ENCODE measurements around the gene GRIP2. TPM values are rescaled to one million over a fixed set of nuclear protein-coding genes. Genes with fewer than 3 reads are reported as not detected.

Gene GRIP2
- total RNA-seq, 1 donor from 2014 or later: not detected

DNA sequence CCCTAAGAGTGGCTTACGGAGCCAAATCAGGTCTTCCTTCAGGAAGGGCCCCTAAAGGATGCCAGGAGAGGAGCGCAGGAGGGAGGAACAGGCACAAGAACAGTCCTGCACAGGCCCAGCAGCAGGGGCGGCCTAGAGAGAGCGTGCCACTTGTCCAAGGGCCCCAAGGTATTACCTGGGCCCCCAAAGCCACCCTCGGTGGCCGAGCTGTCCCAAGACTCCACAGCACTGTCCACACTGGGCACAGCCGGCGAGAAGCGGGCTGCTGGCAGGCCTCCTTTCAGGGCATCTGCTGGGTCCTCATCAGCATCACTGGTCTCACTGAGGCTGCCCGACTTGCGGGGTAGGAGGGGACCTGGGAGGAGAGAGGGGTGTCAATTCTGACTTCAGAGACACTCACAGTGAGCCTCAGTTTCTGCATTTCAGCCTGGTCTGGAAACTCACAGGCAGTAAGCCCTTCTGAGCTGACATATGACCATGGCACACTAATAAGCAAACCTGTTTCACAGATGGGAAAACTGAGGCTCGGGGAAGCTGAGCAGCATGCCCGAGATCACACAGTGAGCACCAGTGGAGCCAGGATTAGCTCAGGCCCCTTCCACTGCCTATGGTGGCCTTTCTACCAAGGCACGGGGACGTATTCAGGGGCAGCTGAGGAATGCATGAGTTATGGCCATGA lies 33.4 kb downstream of the GRIP2 start:
- DNase-seq (ENCODE audit: low read depth, low spot score): no peak

DNA sequence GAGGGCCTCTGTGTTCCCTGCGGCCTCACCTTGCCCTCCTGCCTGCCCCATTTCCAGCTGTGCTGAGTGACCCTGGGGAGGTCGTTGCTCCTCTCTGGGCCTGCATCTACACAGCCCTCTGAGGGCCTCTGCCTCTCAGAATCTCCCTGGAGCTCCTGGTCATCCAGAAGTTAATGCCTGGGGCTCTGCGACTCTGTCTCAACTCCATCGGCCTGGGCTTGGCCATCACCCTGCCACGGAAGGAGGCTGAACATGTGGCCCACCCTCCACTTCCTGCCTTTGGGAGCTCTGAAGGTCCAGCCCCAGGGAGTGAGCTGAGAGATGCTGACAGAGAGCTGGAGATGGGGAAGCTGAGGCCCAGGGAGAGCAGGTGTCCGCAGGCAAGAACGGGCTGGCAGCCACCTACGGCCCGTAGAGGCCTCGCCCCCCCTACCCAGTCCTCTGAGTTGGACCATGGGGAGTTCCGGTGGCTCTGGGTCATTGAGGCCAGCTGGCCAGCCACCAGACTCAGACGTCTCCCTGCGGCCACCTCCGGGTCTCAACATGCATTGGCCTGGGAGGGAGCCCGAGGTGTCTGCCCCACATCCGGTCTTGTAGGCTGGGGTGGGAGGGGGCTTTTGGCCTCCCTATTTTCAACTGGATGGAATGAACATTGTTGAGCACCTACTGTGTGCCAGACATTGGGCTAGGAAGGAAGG lies 34.2 kb downstream of the GRIP2 start:
- no peak for DNase-seq (ENCODE audit: low read depth, low spot score)

DNA sequence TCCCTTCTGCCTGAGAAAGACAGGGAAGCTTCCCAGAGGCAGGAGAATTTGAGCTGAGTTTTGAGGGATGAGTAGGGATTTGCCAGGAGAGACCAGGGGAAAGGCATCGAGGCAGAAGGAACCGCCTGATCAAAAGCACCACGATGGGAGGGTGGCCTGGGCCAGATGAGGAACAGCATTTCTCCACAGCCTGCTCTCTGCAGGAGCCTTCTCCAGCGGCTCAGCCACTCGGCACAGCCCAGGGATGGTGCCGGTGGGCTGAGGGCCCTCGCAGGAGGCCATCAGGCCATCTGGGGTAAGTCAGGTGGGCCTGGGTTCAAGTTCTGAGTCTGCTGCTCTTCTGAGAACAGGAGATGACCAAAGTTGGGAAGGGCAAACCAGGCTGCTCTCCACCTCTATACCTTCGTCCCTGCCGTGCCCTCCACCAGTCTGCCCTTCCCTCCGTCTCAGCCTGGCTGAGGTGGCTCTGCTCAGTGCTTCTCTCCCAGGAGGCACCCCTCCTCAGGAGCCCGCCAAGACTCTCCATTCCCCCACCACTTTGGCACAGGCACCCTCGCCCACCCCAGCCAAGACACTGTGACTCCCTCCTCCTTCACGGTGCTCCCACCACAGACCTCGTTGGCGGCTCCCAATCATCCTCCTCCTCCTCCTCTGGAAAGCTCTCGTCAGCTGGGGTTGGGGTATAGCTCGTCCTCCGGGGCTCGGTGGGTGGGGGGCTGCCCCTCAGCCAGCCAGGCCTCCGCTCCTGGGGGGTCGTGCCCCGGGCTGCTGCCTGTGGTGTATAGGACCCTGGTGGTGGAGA lies 34.9 kb downstream of the GRIP2 start:
- DNase-seq (ENCODE audit: low read depth, low spot score): no peak

DNA sequence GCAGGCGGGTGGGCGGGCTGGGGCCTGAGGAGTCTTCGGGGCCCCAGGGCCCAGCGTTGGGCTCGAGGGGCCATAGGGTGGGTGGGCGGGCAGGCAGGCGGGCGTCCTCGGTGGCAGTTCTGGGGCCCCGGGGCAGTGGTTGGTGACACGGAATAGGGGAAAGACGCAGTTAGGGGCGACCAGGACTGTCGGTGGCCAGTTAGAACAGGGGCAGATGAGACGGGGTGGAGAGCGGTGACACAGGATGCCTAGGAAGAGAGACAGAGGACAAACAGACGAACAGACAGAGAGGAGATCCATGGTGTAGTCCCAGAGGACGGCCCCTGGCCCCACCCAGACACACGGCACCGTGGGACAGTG lies 36.5 kb downstream of the GRIP2 start:
- DNase-seq (ENCODE audit: low read depth, low spot score): no peak

DNA sequence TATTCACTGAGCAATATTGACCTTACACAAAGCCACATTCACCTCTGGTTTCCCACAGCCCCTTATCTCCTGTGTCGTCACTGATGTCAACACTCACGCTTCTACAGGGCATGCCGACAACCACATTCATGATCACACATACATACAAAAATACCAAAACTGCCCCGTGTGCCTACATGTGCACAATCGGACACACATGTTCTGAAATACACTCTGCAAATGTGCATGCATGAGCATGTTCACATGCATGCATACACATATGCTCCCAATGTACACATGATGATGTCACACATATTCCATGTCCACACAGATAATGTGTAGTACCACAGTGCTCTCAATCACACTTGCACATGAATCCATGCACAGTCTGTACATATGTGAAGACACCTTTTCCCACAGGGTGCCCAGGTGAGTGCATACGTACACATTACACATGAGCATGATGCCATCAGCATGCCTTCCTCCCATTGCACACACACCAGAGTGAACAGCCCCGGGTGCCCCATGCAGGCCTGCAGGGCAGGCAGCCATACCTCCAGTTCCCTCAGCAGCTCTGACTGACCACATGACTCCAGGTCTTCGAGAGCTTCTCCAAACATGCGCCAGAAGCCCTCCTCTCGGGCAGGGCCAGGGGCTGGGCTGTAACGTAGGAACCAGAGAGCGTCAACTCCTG lies 37.0 kb downstream of the GRIP2 start:
- no peak for DNase-seq (ENCODE audit: low read depth, low spot score)

DNA sequence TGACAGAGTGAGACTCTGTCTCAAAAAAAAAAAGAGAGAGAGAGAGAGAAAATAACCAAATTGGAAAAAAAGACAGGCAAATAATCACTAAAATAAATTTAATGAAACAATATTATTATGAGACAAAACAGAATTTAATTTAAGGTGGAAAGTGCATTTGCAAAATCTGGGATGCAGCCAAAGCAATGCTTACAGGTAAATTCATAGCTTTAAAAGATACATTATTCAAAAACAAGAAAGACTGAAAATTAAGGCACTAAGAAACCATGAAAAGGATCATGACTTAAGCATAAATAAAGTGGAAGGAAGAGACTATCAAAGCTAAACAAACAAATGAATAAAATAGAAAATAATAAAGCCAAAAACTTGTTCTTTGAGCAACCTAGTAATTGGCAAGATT lies 37.7 kb downstream of the GRIP2 start:
- no peak for DNase-seq (ENCODE audit: low read depth, low spot score)

DNA sequence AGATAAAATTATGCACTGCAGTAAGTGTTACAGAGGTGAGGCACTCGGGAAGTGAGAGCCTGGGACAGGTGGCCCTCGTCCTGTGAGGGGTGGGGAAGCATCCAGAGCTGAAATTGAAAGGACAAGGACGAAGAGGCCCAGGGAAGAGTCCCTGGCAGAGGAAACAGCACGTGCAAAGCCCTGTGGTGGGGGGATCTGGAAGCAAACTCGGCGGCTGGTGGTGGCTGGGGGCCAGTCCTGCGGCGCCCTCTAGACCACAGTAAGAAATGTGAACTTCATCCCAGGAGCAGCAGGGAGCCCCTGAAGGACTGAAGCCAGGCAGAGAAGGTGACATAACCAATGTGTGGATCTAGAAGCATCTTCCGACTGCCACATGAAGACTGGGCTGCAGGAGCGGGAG lies 42.8 kb downstream of the GRIP2 start:
- no peak for DNase-seq (ENCODE audit: low read depth, low spot score)

DNA sequence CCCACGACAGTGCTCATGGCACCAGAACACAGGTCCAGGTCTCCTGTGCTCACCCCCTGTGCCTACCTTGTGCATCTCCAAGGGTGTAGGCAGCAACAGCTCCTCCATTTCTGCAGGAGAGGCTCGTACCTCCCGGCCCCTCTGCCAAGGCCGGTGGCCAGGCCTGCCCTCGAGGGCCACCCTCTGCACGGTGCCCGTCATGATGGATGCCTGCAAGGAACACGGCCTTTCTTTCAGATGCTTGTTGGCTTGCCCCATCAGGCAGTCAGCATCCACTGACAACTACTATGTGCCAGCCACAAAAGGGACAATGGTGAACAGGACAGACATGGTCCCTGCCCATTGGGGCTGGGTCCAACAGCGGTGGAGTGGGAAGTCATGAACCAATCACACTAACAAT lies 43.8 kb downstream of the GRIP2 start:
- no peak for DNase-seq (ENCODE audit: low read depth, low spot score)

DNA sequence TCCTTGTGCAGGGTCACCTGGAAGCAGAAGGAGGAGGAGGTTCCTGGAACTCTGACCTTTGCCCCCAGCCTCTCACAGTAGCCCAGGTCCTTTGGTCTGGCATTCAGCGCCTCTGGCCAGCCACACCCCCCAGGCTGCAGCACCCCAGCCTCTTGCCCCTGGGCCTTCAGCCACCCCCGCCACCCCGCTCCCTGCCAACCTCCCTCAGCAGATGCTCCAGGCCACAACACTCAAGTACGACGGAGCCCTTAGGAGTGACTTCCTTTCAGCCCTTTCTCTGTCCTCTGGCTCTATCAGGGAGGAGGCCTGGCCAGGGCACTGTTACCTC lies 45.2 kb downstream of the GRIP2 start:
- no peak for DNase-seq (ENCODE audit: low read depth, low spot score)

DNA sequence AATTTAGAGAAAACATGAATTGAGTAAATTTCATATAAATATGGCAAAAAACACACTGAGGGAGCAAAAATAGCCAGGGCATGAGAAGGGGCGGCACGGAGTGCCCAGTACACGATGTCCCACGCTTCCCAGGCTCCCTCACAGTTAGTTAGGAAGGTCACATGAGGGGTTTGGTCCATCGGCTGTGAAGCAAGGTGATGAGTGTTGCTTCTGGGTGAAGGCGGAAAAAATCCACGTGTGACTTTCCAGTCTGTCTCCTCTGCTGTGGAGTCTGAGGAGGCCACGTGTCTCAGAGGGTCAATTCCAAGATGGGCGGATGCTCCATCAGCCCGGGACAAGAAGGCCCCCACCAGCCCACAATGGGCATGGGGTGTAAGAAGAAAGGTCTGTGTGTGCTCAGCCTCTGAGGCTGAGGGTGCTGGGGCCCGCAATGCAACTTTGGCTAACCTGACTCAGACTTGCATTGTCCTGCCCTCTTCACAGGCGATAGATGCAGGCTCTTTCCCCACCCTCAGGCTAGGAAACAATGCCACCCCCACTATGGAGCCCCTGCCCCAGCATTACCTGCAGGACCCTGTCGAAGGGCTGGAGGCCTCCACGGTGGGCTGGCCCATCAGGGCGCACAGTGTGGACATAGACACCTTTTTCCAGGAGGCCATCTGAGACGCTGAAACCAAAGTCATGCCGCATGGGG lies 45.7 kb downstream of the GRIP2 start:
- DNase-seq (ENCODE audit: low read depth, low spot score): no peak

DNA sequence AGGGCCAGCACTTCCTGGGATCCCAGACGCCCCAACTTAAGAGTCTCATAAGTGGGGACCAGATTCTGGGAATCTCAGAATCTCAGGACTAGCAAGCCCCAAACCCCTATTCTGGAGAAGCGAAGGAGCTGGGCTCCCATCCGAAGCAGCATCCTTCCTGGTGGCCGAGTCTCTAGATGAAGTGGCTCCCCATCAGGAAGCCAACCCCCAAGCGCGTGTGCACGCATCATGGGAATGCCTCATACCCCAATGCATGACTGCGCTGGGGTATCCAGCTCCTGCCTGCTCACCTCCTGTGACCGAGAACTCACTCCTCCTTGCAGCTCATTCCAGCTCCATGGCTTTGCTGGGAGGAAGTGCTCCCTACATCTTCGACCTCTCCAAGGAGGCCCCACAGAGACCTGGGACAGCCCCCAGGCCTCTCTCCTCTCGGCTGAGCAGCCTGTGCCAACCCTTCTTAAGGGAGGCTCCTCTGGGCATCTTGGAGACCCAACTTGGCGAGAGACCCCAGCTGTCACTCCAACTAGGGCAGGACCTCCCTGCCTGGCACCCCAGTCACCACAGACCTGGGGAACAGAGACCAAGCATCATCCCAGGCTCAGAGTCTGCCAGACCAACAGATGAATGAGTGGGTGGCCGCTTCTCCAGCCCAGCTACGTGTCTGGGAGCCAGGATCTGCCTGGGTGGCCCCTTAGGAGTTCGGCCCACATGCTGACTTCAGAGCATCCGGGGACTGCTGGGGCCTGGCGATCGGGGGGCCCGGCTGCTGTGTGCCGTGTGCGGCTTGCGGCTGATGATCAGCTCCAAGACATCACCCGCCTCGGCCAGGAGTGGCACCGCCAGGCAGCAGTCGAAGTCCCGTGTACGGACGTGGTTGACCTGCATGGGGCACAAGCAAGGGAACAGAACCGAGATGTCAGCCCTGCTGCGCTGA lies 46.9 kb downstream of the GRIP2 start:
- no peak for DNase-seq (ENCODE audit: low read depth, low spot score)

DNA sequence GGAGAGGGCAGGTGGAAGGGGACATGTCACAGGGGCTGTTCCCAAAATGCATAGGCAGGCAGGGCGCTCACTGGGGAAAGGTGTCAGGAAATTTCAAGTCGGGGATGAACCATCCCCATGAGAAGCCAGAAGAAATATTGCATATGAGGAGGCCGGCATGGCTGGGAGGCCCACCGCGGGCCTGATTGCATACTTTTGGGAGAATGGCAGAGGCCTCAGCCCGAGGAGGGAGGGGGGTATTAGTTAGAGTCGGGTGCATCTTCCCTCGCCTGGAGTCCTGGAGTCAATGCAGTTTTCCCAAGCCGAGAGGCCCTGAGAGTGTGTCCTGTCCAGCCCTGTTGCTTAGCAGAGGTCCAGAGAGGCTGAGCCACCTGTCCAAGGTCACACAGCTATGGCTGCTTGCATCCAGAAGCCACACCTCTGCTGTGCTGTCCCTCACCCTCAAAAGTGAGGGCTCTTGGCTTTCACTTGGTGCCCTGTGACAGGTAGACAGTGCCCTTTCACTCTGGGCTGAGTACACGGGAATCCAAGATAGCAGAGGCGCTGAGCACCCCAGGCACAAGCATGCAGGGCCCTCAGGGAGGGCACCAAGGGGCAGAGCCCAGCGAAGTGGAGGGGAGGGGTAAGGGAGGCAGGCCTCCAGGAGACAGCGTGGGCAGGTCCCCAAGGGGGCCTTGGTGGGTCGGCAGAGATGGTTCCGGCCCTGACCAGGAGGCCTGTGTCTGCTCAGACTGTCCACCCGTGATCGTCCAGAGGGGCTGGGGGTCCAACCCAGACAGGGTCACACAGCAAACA lies 48.5 kb downstream of the GRIP2 start:
- DNase-seq (ENCODE audit: low read depth, low spot score): no peak

DNA sequence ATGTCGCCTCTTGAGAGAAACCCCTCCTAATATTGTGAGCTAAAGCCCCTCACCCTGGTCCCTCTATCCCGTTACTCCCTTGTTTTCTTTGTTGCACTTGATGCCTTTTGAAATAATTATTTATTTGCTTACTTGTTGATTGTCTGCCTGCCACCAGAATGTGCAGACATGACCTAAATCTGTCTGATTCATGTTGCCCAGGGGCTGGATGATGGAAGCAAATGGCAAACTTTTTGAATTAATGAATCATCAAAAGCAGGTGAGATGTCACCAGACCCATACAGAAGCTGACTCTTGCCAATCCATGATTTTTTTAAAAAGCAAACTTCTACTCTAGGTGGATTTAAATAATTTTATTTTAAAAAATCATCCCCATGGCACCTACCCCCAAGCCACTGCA lies 49.3 kb downstream of the GRIP2 start:
- DNase-seq (ENCODE audit: low read depth, low spot score): no peak

DNA sequence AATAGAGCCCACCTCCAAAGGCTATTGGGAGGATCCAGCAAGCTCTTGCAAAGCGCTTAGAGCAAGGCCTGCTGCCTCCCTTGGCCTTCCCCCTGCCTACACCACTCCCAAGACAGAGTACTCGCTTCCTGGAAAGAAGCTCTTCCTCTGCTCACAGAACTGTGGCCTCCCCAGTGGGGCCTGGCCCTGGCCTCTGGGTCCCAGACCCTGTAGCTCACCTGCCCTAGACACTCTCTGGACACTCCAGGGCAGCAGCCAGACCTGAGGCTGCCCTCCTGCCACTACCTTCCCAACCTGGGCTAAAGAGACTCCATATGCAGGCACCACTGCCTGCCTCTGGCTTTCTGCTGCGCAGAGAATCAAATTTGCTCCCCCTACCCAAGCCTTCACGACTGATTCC lies 49.9 kb downstream of the GRIP2 start:
- DNase-seq (ENCODE audit: low read depth, low spot score): no peak

DNA sequence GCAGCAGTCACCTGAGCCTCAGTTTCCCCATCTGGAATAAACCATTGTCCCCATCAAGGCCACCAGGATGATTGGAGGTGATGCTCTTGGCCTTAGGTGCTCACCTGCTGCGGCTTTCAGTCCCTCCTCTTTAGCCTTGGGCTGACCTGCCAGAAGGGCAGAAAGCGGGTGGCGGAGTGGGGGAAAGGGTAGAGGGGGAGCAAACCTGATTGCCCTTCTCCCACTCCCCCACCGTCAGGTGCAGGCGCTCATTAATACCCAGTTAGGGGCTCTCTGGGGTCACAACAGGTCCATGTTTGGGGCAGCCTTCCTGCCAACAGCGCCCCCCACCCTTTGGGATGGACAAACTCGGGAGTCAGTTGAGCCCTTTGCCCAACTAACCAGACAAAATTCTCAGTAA lies 50.5 kb downstream of the GRIP2 start:
- DNase-seq (ENCODE audit: low read depth, low spot score): no peak

DNA sequence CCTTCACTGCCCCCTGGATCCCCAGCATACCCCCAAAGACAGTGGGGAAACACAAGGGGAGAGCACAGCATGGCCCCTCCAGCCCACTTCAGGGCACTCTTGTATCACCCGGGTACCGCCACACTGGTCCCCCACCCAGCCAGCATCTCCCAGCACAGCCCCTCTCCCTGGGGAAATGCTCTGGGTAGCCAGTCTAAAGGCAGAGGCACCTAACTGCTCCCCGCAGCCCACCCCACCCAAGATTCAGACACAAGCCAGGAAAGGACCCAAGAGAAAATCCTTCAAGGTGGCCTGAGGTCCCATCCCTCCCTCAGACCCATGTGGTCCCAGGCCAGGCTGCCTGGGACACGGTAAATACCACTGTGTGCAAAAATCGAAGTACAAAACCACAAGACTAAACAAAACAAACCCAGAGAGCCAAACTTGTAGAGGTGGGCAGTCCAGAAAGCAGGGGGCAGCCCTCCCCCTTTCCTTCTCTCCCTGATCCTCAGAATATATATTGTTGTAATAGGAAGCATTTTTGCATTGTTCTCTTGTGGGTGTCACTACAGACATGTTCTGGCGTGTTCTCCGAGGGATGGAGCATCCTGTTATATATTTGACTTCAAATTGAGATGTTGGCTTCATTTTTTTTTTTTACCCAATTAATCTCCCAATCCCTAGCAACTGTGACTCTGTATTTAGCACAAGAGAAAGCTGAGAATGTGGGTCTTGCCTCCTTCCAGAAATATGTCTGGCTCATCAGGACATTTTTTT lies 51.7 kb downstream of the GRIP2 start:
- DNase-seq (ENCODE audit: low read depth, low spot score): no peak

DNA sequence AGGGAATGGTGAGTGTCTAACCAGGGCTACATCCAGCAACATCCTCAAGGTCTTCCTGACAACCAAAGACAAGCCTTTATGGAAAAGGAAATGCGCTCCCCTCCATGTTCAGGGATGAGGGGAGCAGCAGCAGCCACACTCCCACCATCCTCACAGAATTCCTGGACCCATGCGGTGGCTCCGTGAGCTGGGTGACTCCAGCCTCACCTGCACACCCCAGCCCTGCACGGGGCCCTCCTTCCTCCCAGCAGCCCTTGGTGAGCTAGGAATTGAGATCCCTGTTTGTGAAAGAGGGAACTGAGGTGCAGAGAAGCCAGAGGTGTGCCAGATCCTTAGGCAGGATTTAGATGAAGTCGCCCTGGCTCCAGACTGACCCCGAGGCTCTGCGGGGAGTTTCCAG lies 52.3 kb downstream of the GRIP2 start:
- DNase-seq (ENCODE audit: low read depth, low spot score): no peak

DNA sequence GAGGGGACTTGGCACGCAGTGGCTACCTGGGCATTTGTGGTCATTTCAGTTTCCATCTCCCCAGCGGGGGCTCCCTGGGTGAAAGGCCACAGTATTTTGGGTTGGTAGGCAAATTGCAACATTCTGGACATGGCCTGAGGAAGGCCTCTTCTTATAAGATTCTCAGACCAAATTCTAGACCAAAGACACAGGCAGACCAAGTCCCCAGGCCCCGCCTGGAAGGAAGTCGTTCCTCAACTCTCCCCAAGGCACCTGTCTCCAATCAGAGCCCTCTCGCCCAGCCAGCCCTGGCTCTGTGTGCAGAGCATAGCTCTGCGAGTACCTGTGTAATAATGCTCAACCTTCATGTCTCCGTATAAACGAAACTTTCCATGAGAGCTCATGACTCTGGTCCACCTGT lies 53.1 kb downstream of the GRIP2 start:
- no peak for DNase-seq (ENCODE audit: low read depth, low spot score)

DNA sequence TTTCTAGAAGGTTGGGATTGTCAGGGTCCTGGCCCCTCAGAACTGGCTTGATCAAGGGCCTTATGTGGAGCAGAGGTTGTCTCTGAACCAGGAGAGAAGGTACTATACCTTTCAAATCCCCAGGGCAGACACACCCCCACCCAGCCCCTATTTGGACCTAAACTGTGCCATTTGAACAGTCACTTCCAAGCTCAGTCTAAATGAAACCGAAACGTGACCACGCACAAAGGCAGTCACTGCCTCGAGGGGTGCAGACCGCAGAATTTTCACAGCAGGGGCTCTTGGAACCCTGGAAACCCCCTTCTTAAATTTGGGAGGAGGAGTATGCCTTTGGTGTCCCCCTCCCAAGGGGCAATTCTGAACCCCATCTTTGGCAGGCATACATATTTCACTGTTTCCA lies 53.7 kb downstream of the GRIP2 start:
- DNase-seq (ENCODE audit: low read depth, low spot score): no peak
